K562 (cell line): ENCODE data around the gene TBL1X. TPM values are rescaled to one million over a fixed set of nuclear protein-coding genes. Genes with fewer than 3 reads are reported as not detected.

Source experiments
- ATF6 ChIP-seq: sonication (generic); formaldehyde crosslinking; IDR thresholded peaks from 2 replicates; pipeline ENCODE4 v1.4.0; 2020; ENCODE audit warnings: mild to moderate bottlenecking, missing genetic modification reagents
- CXXC5 ChIP-seq: fragments of 250-450 bp; sonication (Bioruptor Pico); IDR thresholded peaks from 2 replicates; pipeline ENCODE4 v1.8.0; 2022; ENCODE audit warnings: inconsistent platforms, mild to moderate bottlenecking, moderate library complexity
- DMBX1 ChIP-seq: fragments of 250-450 bp; sonication (Bioruptor Pico); IDR thresholded peaks from 2 replicates; pipeline ENCODE4 v1.8.0; 2022; ENCODE audit warnings: inconsistent platforms, mild to moderate bottlenecking, moderate library complexity, borderline replicate concordance
- FOXO4 ChIP-seq: fragments of 450-650 bp; formaldehyde crosslinking; IDR thresholded peaks from 2 replicates; pipeline ENCODE4 v1.4.0; 2020; ENCODE audit warnings: mild to moderate bottlenecking, moderate library complexity
- HBP1 ChIP-seq: fragments of 450-650 bp; formaldehyde crosslinking; IDR thresholded peaks from 2 replicates; pipeline ENCODE4 v1.4.0; 2022; ENCODE audit warnings: missing genetic modification characterization
- MTA3 ChIP-seq: fragments of 450-650 bp; formaldehyde crosslinking; IDR thresholded peaks from 2 replicates; pipeline ENCODE4 v1.6.1; 2017; ENCODE audit warnings: mild to moderate bottlenecking, borderline replicate concordance
- NFRKB ChIP-seq: fragments of 450-650 bp; IDR thresholded peaks from 2 replicates; pipeline ENCODE4 v1.6.1; 2016; ENCODE audit warnings: low read depth
- PHF8 ChIP-seq: fragments of 200-600 bp; sonication (generic); IDR thresholded peaks from 2 replicates; pipeline ENCODE4 v1.6.1; 2012; ENCODE audit warnings: mixed run types, mild to moderate bottlenecking, inconsistent platforms, low read length, moderate library complexity, borderline replicate concordance
- POU5F1 ChIP-seq: fragments of 150-350 bp; IDR thresholded peaks from 2 replicates; pipeline ENCODE4 v1.6.1; 2014; ENCODE audit warnings: borderline replicate concordance, low read length, low read depth, mild to moderate bottlenecking; ENCODE audit not compliant: partially characterized antibody
- RNF2 ChIP-seq: sonication (generic); IDR thresholded peaks from 2 replicates; pipeline ENCODE4 v1.6.1; 2016
- YY1 ChIP-seq, 3 experiments: IDR thresholded peaks; 2 replicates each; pipeline ENCODE4 v1.6.1; 2011; ENCODE audit warnings: low read length in 2 of 3, mild to moderate bottlenecking in 2 of 3, moderate library complexity in 2 of 3, borderline replicate concordance in 1 of 3, control low read depth in 1 of 3, low read depth in 1 of 3; ENCODE audit not compliant: insufficient read depth in 3 of 3, insufficient replicate concordance in 2 of 3, control insufficient read depth in 1 of 3, insufficient read length in 1 of 3; ENCODE audit errors: extremely low read depth in 1 of 3
- ZNF592 ChIP-seq: fragments of 450-650 bp; IDR thresholded peaks from 2 replicates; pipeline ENCODE4 v1.6.1; 2017; ENCODE audit warnings: antibody characterized with exemption, mild to moderate bottlenecking
- ZNF740 ChIP-seq, 3 experiments: fragments of 200-800 bp in 1 of 3; sonication (Bioruptor generic) in 1 of 3; sonication (generic) in 1 of 3; formaldehyde crosslinking in 1 of 3; IDR thresholded peaks; 2 replicates each; pipeline versions ENCODE4 v1.6.1 to v1.8.0; 2016 to 2022; ENCODE audit warnings: mild to moderate bottlenecking in 2 of 3, missing compliant biosample characterization in 2 of 3, missing genetic modification characterization in 2 of 3, missing genetic modification reagents in 1 of 3
- polyA plus RNA-seq, 8 experiments: library from polyadenylated mRNA; depleted of rRNA in 4 of 8; stranded (reverse) in 5 of 8; unstranded in 3 of 8; fragments of >200 nt; fragmentation: Nextera tagmentation in 2 of 8; fragmentation: Illumina TruSeq in 1 of 8; extraction: Ambion mirVana in 2 of 8; extraction: Trizol in 1 of 8; gene quantifications; 2 replicates each; pipeline versions ENCODE4 v1.2.1 to v1.2.3, GENCODE V29; 2011 to 2014; ENCODE audit warnings: inconsistent platforms in 1 of 8, missing spikeins in 1 of 8
- total RNA-seq, 7 experiments: library from RNA; depleted of rRNA in 6 of 7; stranded (reverse); fragments of >200 nt in 6 of 7; fragmentation: Illumina TruSeq in 2 of 7; extraction: Trizol in 2 of 7; gene quantifications; 2 replicates each; pipeline versions ENCODE4 v1.2.1 to v1.2.3, GENCODE V29; 2011 to 2021; ENCODE audit warnings: low replicate concordance in 1 of 7

TBL1X gene
- total and polyA plus RNA-seq, 9 of the 15 experiments (the other 6 are each of a cell fraction or from before 2014, with no cell fraction given) = 6.0 to 49.6 (median 19.7) TPM

- TF ChIP-seq ZNF740 (CRISPR knock-in tag; IDR thresholded peaks at IDR 0.05) (peak; percentile 76; the same call in 1 of the 2 replicates), ZNF740 (tag; IDR thresholded peaks at IDR 0.05) (peak in 1 of 2 experiments; percentile 52; a peak in 1 of 4 replicates), PHF8 (peak; percentile 41; the same call in 1 of the 2 replicates), POU5F1 (no peak), FOXO4 (CRISPR knock-in tag) (no peak), ZNF592 (0 out of 2 replicates have a peak, but pooled peaks have one; percentile 14), MTA3 (0 out of 2 replicates have a peak, but pooled peaks have one; percentile 11), YY1 (IDR thresholded peaks at IDR 0.05; ENCODE audit: borderline replicate concordance in 1 of 3, control insufficient read depth in 1 of 3, extremely low read depth in 1 of 3, insufficient read depth in 3 of 3, insufficient read length in 1 of 3, insufficient replicate concordance in 2 of 3, low read depth in 1 of 3, low read length in 2 of 3) (peak in 2 of 3 experiments; percentile 50 to 53), HBP1 (CRISPR knock-in tag) (no peak), NFRKB (peak; percentile 85; the same call in 1 of the 2 replicates), CXXC5 (peak; percentile 63; the same call in 1 of the 2 replicates), DMBX1 (no peak), RNF2 (0 out of 2 replicates have a peak, but pooled peaks have one; percentile 40), ATF6 (no peak)
Measured at GRCh38 chrX:9464435-9465371, at the start of gene TBL1X (continued).
